ENCODE measurements around the gene PMS2.
A peak's percentile ranks its signal among the peaks of the same experiment; 100 is the strongest.
"Not testable (repeated sequence)": the region's sequence is repeated elsewhere in the genome, so short reads cannot be mapped to it uniquely, and the experiment has no call there.

Gene PMS2

GRCh38 chr7:6008668-6009611, at the start of gene PMS2, which contains the start of gene AIMP2:
Gene PMS2 (minus strand): TSS chr7:6009049. CDS start chr7:6009019, 30 bp downstream.
Gene AIMP2 (plus strand): TSS chr7:6009272. CDS start chr7:6009364, 92 bp downstream.
- H3K9me3 ChIP-seq (replicated peaks; ENCODE audit: insufficient read depth, low read length) = no peaks in the 10 kb centered on the region
- peak within 1 kb of the TSS; percentile 97 for H3K4me3 ChIP-seq (ENCODE audit: low read length)
- H3K9me2 ChIP-seq (replicated peaks; ENCODE audit: insufficient read depth, low read length) = no peaks in the 10 kb centered on the region
- H3K4me1 ChIP-seq (ENCODE audit: low read length) = no peaks in the 10 kb centered on the region
- TF ChIP-seq, protein P1, sequence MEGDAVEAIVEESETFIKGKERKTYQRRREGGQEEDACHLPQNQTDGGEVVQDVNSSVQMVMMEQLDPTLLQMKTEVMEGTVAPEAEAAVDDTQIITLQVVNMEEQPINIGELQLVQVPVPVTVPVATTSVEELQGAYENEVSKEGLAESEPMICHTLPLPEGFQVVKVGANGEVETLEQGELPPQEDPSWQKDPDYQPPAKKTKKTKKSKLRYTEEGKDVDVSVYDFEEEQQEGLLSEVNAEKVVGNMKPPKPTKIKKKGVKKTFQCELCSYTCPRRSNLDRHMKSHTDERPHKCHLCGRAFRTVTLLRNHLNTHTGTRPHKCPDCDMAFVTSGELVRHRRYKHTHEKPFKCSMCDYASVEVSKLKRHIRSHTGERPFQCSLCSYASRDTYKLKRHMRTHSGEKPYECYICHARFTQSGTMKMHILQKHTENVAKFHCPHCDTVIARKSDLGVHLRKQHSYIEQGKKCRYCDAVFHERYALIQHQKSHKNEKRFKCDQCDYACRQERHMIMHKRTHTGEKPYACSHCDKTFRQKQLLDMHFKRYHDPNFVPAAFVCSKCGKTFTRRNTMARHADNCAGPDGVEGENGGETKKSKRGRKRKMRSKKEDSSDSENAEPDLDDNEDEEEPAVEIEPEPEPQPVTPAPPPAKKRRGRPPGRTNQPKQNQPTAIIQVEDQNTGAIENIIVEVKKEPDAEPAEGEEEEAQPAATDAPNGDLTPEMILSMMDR (IDR thresholded peaks at IDR 0.05; ENCODE audit: low read length) = peak; percentile 14; the same call in 1 of the 2 replicates
- TF ChIP-seq EZH2phosphoT487 (IDR thresholded peaks at IDR 0.05; ENCODE audit: low read length) = no peak
- no peak for TF ChIP-seq EZH2 (optimal IDR thresholded peaks at IDR 0.05; ENCODE audit: low read depth, low read length)
- H3K36me3 ChIP-seq (replicated peaks; ENCODE audit: insufficient read depth, low read length) = no peaks in the 10 kb centered on the region
- peaks cover 44% of the 10 kb centered on the region for H3K79me2 ChIP-seq (ENCODE audit: low read length)
- peak within 1 kb of the TSS; percentile 89 for H3K27ac ChIP-seq (ENCODE audit: low read length)
- H2AFZ ChIP-seq (ENCODE audit: low read length) = peak within 1 kb of the TSS; percentile 90
- H3F3A ChIP-seq (ENCODE audit: insufficient read depth, low read length) = peaks cover 5% of the 10 kb centered on the region; the same call in 1 of the 2 replicates
- H3K27me3 ChIP-seq (replicated peaks; ENCODE audit: insufficient read depth, low read length) = no peaks in the 10 kb centered on the region
- peak within 1 kb of the TSS; percentile 69 for H3K4me2 ChIP-seq (ENCODE audit: low read depth, low read length)
- no peaks in the 10 kb centered on the region for H4K20me1 ChIP-seq (ENCODE audit: insufficient read depth, low read length)
- H3K9ac ChIP-seq (ENCODE audit: low read length) = peak within 1 kb of the TSS; percentile 91
- peak; percentile 99 for DNase-seq

DNA sequence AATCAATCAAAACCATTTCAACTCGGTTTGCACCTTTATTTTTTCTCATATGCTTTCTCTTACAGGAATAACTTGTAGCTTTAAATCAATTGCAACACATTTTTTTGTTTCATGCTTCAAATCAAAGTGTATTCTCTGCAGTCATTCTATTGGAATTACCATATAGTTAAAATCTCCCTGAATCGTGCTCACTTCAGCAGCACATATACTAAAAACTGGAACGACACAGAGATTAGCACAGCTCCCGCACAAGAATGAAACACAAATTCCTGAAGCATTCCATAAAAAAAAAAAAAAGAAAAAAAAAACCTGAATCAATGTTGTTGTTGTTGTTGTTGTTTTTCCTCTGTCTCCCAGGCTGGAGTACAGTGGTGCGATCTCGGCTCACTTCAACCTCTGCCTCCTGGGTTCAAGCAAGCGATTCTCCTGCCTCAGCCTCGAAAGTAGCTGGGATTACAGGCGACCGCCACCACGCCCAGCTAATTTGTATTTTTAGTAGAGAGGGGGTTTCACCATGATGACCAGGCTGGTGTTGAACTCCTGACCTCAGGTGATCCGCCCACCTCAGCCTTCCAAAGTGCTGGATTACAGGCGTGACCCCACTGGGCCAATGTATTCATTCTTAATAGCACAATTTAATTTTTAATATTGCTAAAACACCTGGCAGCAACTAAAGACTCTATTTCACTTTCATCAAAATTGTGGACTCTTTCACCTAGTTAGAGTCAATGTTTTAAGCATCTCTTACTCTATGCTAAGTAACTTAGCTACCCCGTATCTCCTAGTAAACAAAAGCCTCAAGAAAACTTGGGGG, 48.7 kb upstream of the PMS2 start:
- H3K27ac ChIP-seq (ENCODE audit: low read length) = peak overlapping the region; percentile 73; the same call in 1 of the 2 replicates

GRCh38 chr7:6056616-6057015, 47.8 kb upstream of the PMS2 start:
- H3K4me2 ChIP-seq (ENCODE audit: low read depth, low read length) = no peak overlapping the region
- H3K4me1 ChIP-seq (ENCODE audit: low read length) = 0 out of 2 replicates have a peak, but pooled peaks cover 8% of the 10 kb centered on the region
- no peak overlapping the region for H3K9ac ChIP-seq (ENCODE audit: low read length)
- no peaks in the 10 kb centered on the region for H4K20me1 ChIP-seq (ENCODE audit: insufficient read depth, low read length)
- no peak overlapping the region for H3K27ac ChIP-seq (ENCODE audit: low read length)
- no peaks in the 10 kb centered on the region; the same call in 1 of the 2 replicates for H3K36me3 ChIP-seq (replicated peaks; ENCODE audit: insufficient read depth, low read length)
- no peak overlapping the region for H3K4me3 ChIP-seq (ENCODE audit: low read length)
- 0 out of 2 replicates have a peak, but pooled peaks cover 12% of the 10 kb centered on the region for H3F3A ChIP-seq (ENCODE audit: insufficient read depth, low read length)
- peaks cover 50% of the 10 kb centered on the region for H3K79me2 ChIP-seq (ENCODE audit: low read length)
- DNase-seq = no peak
- TF ChIP-seq EZH2 (optimal IDR thresholded peaks at IDR 0.05; ENCODE audit: low read depth, low read length) (no peak), EZH2phosphoT487 (IDR thresholded peaks at IDR 0.05; ENCODE audit: low read length) (no peak)
- TF ChIP-seq, protein P1 (IDR thresholded peaks at IDR 0.05; ENCODE audit: low read length) = no peak
- H3K9me2 ChIP-seq (replicated peaks; ENCODE audit: insufficient read depth, low read length) = no peaks in the 10 kb centered on the region
- no peak overlapping the region for H2AFZ ChIP-seq (ENCODE audit: low read length)
- no peaks in the 10 kb centered on the region for H3K27me3 ChIP-seq (replicated peaks; ENCODE audit: insufficient read depth, low read length)
- no peaks in the 10 kb centered on the region for H3K9me3 ChIP-seq (replicated peaks; ENCODE audit: insufficient read depth, low read length)

More for the DNA sequence above, 48.7 kb upstream of the PMS2 start:
- H3K4me3 ChIP-seq (ENCODE audit: low read length) = peak overlapping the region; percentile 64
- H3K36me3 ChIP-seq (replicated peaks; ENCODE audit: insufficient read depth, low read length) = no peaks in the 10 kb centered on the region; the same call in 1 of the 2 replicates
- 0 out of 2 replicates have a peak, but pooled peaks cover 12% of the 10 kb centered on the region for H3F3A ChIP-seq (ENCODE audit: insufficient read depth, low read length)
- H3K9me2 ChIP-seq (replicated peaks; ENCODE audit: insufficient read depth, low read length) = no peaks in the 10 kb centered on the region
- H3K79me2 ChIP-seq (ENCODE audit: low read length) = peaks cover 48% of the 10 kb centered on the region
- no peak for DNase-seq
- H3K4me1 ChIP-seq (ENCODE audit: low read length) = 0 out of 2 replicates have a peak, but pooled peaks cover 8% of the 10 kb centered on the region
- H4K20me1 ChIP-seq (ENCODE audit: insufficient read depth, low read length) = no peaks in the 10 kb centered on the region
- peak overlapping the region; percentile 51 for H3K4me2 ChIP-seq (ENCODE audit: low read depth, low read length)
- TF ChIP-seq EZH2phosphoT487 (IDR thresholded peaks at IDR 0.05; ENCODE audit: low read length) = no peak
- TF ChIP-seq EZH2 (optimal IDR thresholded peaks at IDR 0.05; ENCODE audit: low read depth, low read length) = no peak
- TF ChIP-seq, protein P1 (IDR thresholded peaks at IDR 0.05; ENCODE audit: low read length) = no peak
- peak overlapping the region; percentile 84; the same call in 1 of the 2 replicates for H3K9ac ChIP-seq (ENCODE audit: low read length)
- H3K27me3 ChIP-seq (replicated peaks; ENCODE audit: insufficient read depth, low read length) = no peaks in the 10 kb centered on the region
- no peak overlapping the region for H2AFZ ChIP-seq (ENCODE audit: low read length)
- no peaks in the 10 kb centered on the region for H3K9me3 ChIP-seq (replicated peaks; ENCODE audit: insufficient read depth, low read length)

DNA sequence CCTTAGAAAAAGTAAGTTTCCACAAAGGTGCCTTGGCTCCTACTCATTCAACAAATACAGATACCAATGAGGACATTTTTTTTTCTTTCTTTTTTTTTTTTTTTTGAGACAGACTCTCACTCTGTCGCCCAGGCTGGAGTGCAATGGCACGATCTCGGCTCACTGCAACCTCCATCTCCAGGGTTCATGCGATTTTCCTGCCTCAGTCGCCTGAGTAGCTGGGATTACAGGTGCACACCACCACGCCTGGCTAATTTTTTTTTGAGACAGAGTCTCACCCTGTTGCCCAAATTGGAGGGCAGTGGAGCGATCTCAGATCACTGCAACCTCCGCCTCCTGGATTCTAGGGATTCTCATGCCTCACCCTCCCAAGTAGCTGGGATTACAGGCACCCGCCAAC, 42.3 kb upstream of the PMS2 start:
- H3K36me3 ChIP-seq (replicated peaks; ENCODE audit: insufficient read depth, low read length); H3K9me2 ChIP-seq (replicated peaks; ENCODE audit: insufficient read depth, low read length); H3F3A ChIP-seq (ENCODE audit: insufficient read depth, low read length); H3K27me3 ChIP-seq (replicated peaks; ENCODE audit: insufficient read depth, low read length); H3K4me2 ChIP-seq (ENCODE audit: low read depth, low read length); DNase-seq; H3K27ac ChIP-seq (ENCODE audit: low read length); H3K9me3 ChIP-seq (replicated peaks; ENCODE audit: insufficient read depth, low read length); H3K9ac ChIP-seq (ENCODE audit: low read length); H4K20me1 ChIP-seq (ENCODE audit: insufficient read depth, low read length); H2AFZ ChIP-seq (ENCODE audit: low read length); H3K4me3 ChIP-seq (ENCODE audit: low read length); H3K4me1 ChIP-seq (ENCODE audit: low read length): not testable (repeated sequence)
- peaks cover 26% of the 10 kb centered on the region for H3K79me2 ChIP-seq (ENCODE audit: low read length)

Data from MM.1S (cell line).